Measurements from ENCODE around the gene FBXL15. TPM values are rescaled to one million over a fixed set of nuclear protein-coding genes. Genes with fewer than 3 reads are reported as not detected.

Gene FBXL15
- total and polyA plus RNA-seq, 2 of the 13 experiments (the other 11 are each of a cell fraction or from before 2014, with no cell fraction given), result 4.3 to 8.3 TPM

GRCh38 chr10:102420714-102421506 is at the start of gene FBXL15 (continued):
- TF ChIP-seq ZBTB34 (CRISPR knock-in tag; IDR thresholded peaks at IDR 0.05) (0 out of 2 replicates have a peak, but pooled peaks have one; percentile 17), MBNL3 (CRISPR knock-in tag; conservative IDR thresholded peaks at IDR 0.05) (no peak), RNF219 (CRISPR knock-in tag; IDR thresholded peaks at IDR 0.05) (no peak), ZNF317 (CRISPR knock-in tag; IDR thresholded peaks at IDR 0.05) (0 out of 2 replicates have a peak, but pooled peaks have one; percentile 28), SP1 (IDR thresholded peaks at IDR 0.05) (no peak), SP1 (CRISPR knock-in tag; IDR thresholded peaks at IDR 0.05) (peak; percentile 65), ZSCAN29 (CRISPR knock-in tag; conservative IDR thresholded peaks at IDR 0.05) (peak; percentile 57; the same call in 1 of the 2 replicates), CSRNP1 (CRISPR knock-in tag; IDR thresholded peaks at IDR 0.05) (0 out of 2 replicates have a peak, but pooled peaks have one; percentile 59), ISL2 (CRISPR knock-in tag; IDR thresholded peaks at IDR 0.05) (peak; percentile 68), HDAC1 (CRISPR knock-in tag; IDR thresholded peaks at IDR 0.05) (peak; percentile 88), FOXP4 (CRISPR knock-in tag; IDR thresholded peaks at IDR 0.05) (peak; percentile 70), PAXIP1 (CRISPR knock-in tag; conservative IDR thresholded peaks at IDR 0.05) (peak; percentile 49), THAP11 (CRISPR knock-in tag; IDR thresholded peaks at IDR 0.05) (peak; percentile 96), ZNF792 (CRISPR knock-in tag; IDR thresholded peaks at IDR 0.05) (peak; percentile 93), GMEB2 (CRISPR knock-in tag; IDR thresholded peaks at IDR 0.05; ENCODE audit: low read depth) (0 out of 2 replicates have a peak, but pooled peaks have one; percentile 31), PHF5A (CRISPR knock-in tag; IDR thresholded peaks at IDR 0.05; ENCODE audit: low read depth, unreplicated experiment) (peak; percentile 70)

Measured in HepG2 (cell line).